Activated T-cell treated with anti-CD3 and anti-CD28 coated beads, Interleukin-2, amount 50 U/mL, for 72 hours (primary cell): ENCODE results near the gene PCYOX1L. TPM values are rescaled to one million over a fixed set of nuclear protein-coding genes. Genes with fewer than 3 reads are reported as not detected.
"Not testable (repeated sequence)": the region's sequence is repeated elsewhere in the genome, so short reads cannot be mapped to it uniquely, and the experiment has no call there.

Source experiments
- ATAC-seq, 2 donors: fragments of 150-1000 bp; cut with Tn5 transposase; replicated peaks in 1 of 2; 2 replicates each; pipeline ENCODE4 v1.10.0; 2021; ENCODE audit warnings: moderate library complexity in 2 of 2, mild to moderate bottlenecking in 1 of 2
- DNase-seq, 2 donors: peaks; one replicate each; pipeline ENCODE4 v3.0.0; 2021 to 2022; ENCODE audit warnings: mixed read lengths in 1 of 2
- H3K27ac Mint-ChIP-seq: one replicate; pipeline ENCODE4 v1.8.0; 2022; ENCODE audit warnings: mild to moderate bottlenecking, moderate library complexity, mixed read lengths
- H3K27me3 Mint-ChIP-seq: one replicate; pipeline ENCODE4 v1.8.0; 2022; ENCODE audit warnings: low read depth, mixed read lengths
- H3K36me3 Mint-ChIP-seq, 2 donors: one replicate each; pipeline ENCODE4 v1.8.0; 2022; ENCODE audit warnings: mixed read lengths in 2 of 2, mild to moderate bottlenecking in 1 of 2; ENCODE audit not compliant: insufficient read depth in 2 of 2
- H3K4me1 Mint-ChIP-seq: one replicate; pipeline ENCODE4 v1.8.0; 2022; ENCODE audit warnings: low read depth, mixed read lengths
- H3K4me3 Mint-ChIP-seq, 2 donors: one replicate each; pipeline ENCODE4 v1.8.0; 2022; ENCODE audit warnings: mild to moderate bottlenecking in 2 of 2, mixed read lengths in 2 of 2, moderate library complexity in 2 of 2
- H3K9me3 Mint-ChIP-seq, 2 donors: one replicate each; pipeline ENCODE4 v1.8.0; 2022; ENCODE audit warnings: mixed read lengths in 2 of 2
- total RNA-seq, 2 donors: library from RNA; stranded (reverse); gene quantifications; one replicate each; pipeline ENCODE4 v1.2.3, GENCODE V29; 2022

The PCYOX1L gene
- total RNA-seq, 2 donors from 2014 or later: 18.2 to 24.4 TPM

- DNase-seq: no peak
- H3K27me3 Mint-ChIP-seq: no peaks in the 10 kb centered on the region
- H3K4me1 Mint-ChIP-seq: no peaks in the 10 kb centered on the region
- peaks cover 0 to 2% of the 10 kb centered on the region in 2 donors for H3K36me3 Mint-ChIP-seq
- no peak for ATAC-seq
- H3K9me3 Mint-ChIP-seq: no peaks in the 10 kb centered on the region
- H3K27ac Mint-ChIP-seq: no peak overlapping the region
- H3K4me3 Mint-ChIP-seq: no peak overlapping the region
Observed at GRCh38 chr5:149387982-149388381, 30.1 kb downstream of the PCYOX1L start.

GRCh38 chr5:149388498-149389190, 30.8 kb downstream of the PCYOX1L start:
- no peaks in the 10 kb centered on the region for H3K9me3 Mint-ChIP-seq
- no peak for ATAC-seq

GRCh38 chr5:149389552-149390495, 32.0 kb downstream of the PCYOX1L start:
- H3K4me3 Mint-ChIP-seq: no peak overlapping the region
- DNase-seq (no peak), ATAC-seq (no peak)
- H3K4me1 Mint-ChIP-seq: no peaks in the 10 kb centered on the region
- H3K9me3 Mint-ChIP-seq: no peaks in the 10 kb centered on the region
- no peak overlapping the region for H3K27ac Mint-ChIP-seq
- H3K36me3 Mint-ChIP-seq: peaks cover 0 to 2% of the 10 kb centered on the region in 2 donors
- H3K27me3 Mint-ChIP-seq: no peaks in the 10 kb centered on the region

More at GRCh38 chr5:149388498-149389190, 30.8 kb downstream of the PCYOX1L start:
- H3K36me3 Mint-ChIP-seq: peaks cover 0 to 2% of the 10 kb centered on the region in 2 donors
- no peaks in the 10 kb centered on the region for H3K4me1 Mint-ChIP-seq
- H3K27me3 Mint-ChIP-seq: no peaks in the 10 kb centered on the region
- no peak overlapping the region for H3K4me3 Mint-ChIP-seq
- DNase-seq: no peak
- no peak overlapping the region for H3K27ac Mint-ChIP-seq

- not testable (repeated sequence) for H3K27ac Mint-ChIP-seq, H3K9me3 Mint-ChIP-seq, H3K4me3 Mint-ChIP-seq, H3K4me1 Mint-ChIP-seq, H3K36me3 Mint-ChIP-seq, DNase-seq, ATAC-seq, H3K27me3 Mint-ChIP-seq
Observed at GRCh38 chr5:149391076-149391475, 33.2 kb downstream of the PCYOX1L start.

GRCh38 chr5:149391524-149391923, 33.7 kb downstream of the PCYOX1L start:
- H3K9me3 Mint-ChIP-seq: no peaks in the 10 kb centered on the region

GRCh38 chr5:149392718-149393117, 34.9 kb downstream of the PCYOX1L start:
- Mint-ChIP-seq H3K27ac (no peak overlapping the region), H3K4me1 (no peaks in the 10 kb centered on the region), H3K4me3 (no peak overlapping the region), H3K36me3 (no peaks in the 10 kb centered on the region), H3K27me3 (no peaks in the 10 kb centered on the region), H3K9me3 (no peaks in the 10 kb centered on the region)
- peak; percentile 70 to 88 for ATAC-seq
- DNase-seq: peak; percentile 8 to 10

More at GRCh38 chr5:149391524-149391923, 33.7 kb downstream of the PCYOX1L start:
- DNase-seq (no peak), ATAC-seq (no peak)
- Mint-ChIP-seq H3K4me3 (no peak overlapping the region), H3K27me3 (no peaks in the 10 kb centered on the region), H3K4me1 (no peaks in the 10 kb centered on the region), H3K36me3 (peaks cover 0 to 2% of the 10 kb centered on the region in 2 donors), H3K27ac (no peak overlapping the region)

- DNase-seq, H3K4me1 Mint-ChIP-seq, H3K4me3 Mint-ChIP-seq, H3K9me3 Mint-ChIP-seq, H3K27me3 Mint-ChIP-seq, H3K36me3 Mint-ChIP-seq, H3K27ac Mint-ChIP-seq, ATAC-seq: not testable (repeated sequence)
Observed at GRCh38 chr5:149394996-149395395, 37.1 kb downstream of the PCYOX1L start.

GRCh38 chr5:149397530-149397929, 39.7 kb downstream of the PCYOX1L start:
- no peak overlapping the region for H3K4me3 Mint-ChIP-seq
- DNase-seq (no peak), ATAC-seq (no peak)
- no peak overlapping the region for H3K27ac Mint-ChIP-seq
- H3K27me3 Mint-ChIP-seq: no peaks in the 10 kb centered on the region
- H3K9me3 Mint-ChIP-seq: no peaks in the 10 kb centered on the region
- no peaks in the 10 kb centered on the region for H3K4me1 Mint-ChIP-seq
- no peaks in the 10 kb centered on the region for H3K36me3 Mint-ChIP-seq

GRCh38 chr5:149398747-149399266, 41.0 kb downstream of the PCYOX1L start:
- ATAC-seq, H3K36me3 Mint-ChIP-seq, H3K4me3 Mint-ChIP-seq, H3K27me3 Mint-ChIP-seq, H3K9me3 Mint-ChIP-seq, H3K27ac Mint-ChIP-seq, DNase-seq, H3K4me1 Mint-ChIP-seq: not testable (repeated sequence)

GRCh38 chr5:149399775-149400174, 41.9 kb downstream of the PCYOX1L start:
- Mint-ChIP-seq H3K9me3 (no peaks in the 10 kb centered on the region), H3K27me3 (no peaks in the 10 kb centered on the region), H3K4me3 (no peak overlapping the region), H3K27ac (no peak overlapping the region), H3K4me1 (no peaks in the 10 kb centered on the region), H3K36me3 (no peaks in the 10 kb centered on the region)
- ATAC-seq (no peak), DNase-seq (no peak)

- H3K36me3 Mint-ChIP-seq: no peaks in the 10 kb centered on the region
- no peak for DNase-seq
- no peak overlapping the region for H3K27ac Mint-ChIP-seq
- no peaks in the 10 kb centered on the region for H3K27me3 Mint-ChIP-seq
- ATAC-seq: no peak
- H3K4me3 Mint-ChIP-seq: no peak overlapping the region
- no peaks in the 10 kb centered on the region for H3K4me1 Mint-ChIP-seq
- H3K9me3 Mint-ChIP-seq: no peaks in the 10 kb centered on the region
Observed at GRCh38 chr5:149400304-149400703, 42.5 kb downstream of the PCYOX1L start.

- H3K36me3 Mint-ChIP-seq: no peaks in the 10 kb centered on the region
- H3K4me3 Mint-ChIP-seq: no peak overlapping the region
- H3K9me3 Mint-ChIP-seq: no peaks in the 10 kb centered on the region
- H3K4me1 Mint-ChIP-seq: no peaks in the 10 kb centered on the region
- DNase-seq (no peak), ATAC-seq (no peak)
- no peaks in the 10 kb centered on the region for H3K27me3 Mint-ChIP-seq
- H3K27ac Mint-ChIP-seq: no peak overlapping the region
Observed at GRCh38 chr5:149401051-149401450, 43.2 kb downstream of the PCYOX1L start.

- Mint-ChIP-seq H3K36me3 (no peaks in the 10 kb centered on the region), H3K27ac (no peak overlapping the region), H3K4me1 (no peaks in the 10 kb centered on the region), H3K9me3 (no peaks in the 10 kb centered on the region), H3K27me3 (no peaks in the 10 kb centered on the region), H3K4me3 (no peak overlapping the region)
- DNase-seq (no peak), ATAC-seq (no peak)
Observed at GRCh38 chr5:149402291-149402690, 44.4 kb downstream of the PCYOX1L start.
